SH-SY5Y (cell line): ENCODE data around the gene WIPF2.

ENCODE experiments used
- GATA2 ChIP-seq: IDR thresholded peaks from 2 replicates; pipeline ENCODE4 v1.6.1; 2011; ENCODE audit warnings: mild to moderate bottlenecking, low read depth, low read length
- GATA3 ChIP-seq: IDR thresholded peaks from 2 replicates; pipeline ENCODE4 v1.6.1; 2011; ENCODE audit warnings: low read depth, mild to moderate bottlenecking, low read length, moderate library complexity

WIPF2 gene

DNA sequence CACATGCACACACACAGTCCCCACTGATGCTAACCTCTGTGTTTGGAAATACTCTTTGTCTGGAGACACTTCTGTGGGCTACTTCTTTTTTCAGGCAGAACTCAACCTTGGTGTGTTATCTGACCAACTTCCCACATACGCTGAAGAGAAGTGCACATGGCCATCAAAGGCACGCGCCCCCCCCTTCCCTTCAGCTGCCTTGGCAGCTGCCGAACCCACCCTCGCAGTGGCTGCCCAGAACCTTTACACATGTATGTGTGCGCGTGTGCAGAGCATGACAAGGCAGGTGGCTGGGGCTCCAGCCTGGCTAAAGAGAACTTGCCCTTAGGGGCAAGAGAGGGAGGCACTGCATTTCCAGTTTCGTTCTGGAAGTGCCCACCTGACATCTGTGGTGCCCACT, 37.9 kb upstream of the WIPF2 start:
- TF ChIP-seq GATA2 (no peak; the same call in 1 of the 2 replicates), GATA3 (no peak)

DNA sequence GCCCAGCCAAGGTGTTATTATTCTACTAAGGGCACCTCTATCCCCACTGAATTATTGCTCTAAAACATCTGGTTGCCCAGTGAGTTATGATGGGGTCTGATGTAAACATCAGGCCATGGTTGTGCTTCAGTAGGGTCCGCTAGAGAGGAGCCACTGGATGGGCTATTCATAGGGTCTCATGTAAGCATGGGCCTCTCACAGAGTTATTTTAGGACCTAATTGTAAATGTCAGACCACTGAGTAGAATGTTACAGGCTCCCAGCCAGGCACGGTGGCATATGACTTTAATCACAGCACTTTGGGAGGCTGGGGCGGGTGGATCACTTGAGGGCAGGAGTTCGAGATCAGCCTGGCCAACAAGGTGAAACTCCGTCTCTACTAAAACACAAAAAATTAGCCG, 36.5 kb upstream of the WIPF2 start:
- TF ChIP-seq GATA2, result no peak
- no peak for TF ChIP-seq GATA3

DNA sequence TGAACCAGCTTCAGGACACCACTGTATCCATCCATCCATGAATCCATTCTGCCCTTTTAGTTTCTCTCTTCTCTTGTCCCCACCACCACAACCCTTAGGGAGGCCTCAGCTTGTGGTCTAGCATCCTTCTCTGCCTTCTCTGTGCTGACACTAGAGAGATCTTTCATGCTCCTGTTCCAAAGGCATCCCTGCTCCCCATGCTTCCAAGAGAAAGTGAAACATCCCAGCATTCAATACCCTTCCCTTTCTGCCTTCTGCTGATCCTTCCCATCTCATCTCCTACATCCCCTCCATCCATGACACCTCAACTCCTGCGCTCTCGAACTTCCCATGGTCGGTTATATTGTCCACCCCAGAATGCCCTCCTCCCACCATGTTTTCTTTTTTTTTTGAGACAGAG, 31.9 kb upstream of the WIPF2 start:
- TF ChIP-seq GATA2 (no peak), GATA3 (no peak)

DNA sequence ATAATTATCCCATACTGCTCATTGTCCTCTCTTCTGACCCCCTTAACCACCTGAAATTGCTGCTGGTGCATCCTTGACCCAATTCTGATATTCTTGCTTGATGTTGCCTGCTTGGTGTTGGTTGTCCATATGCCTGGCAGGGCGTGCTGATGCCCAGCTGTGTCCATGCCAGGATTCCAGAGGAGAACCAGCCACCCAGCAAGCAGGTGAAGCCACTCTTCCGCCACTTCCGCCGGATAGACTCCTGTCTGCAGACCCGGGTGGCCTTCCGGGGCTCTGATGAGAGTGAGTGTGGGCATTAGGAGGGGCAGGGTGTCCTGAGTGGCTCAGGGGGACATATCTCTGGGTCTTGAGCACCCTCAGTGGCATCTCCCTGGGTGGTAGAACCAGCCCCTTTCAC, 30.4 kb upstream of the WIPF2 start:
- TF ChIP-seq GATA2, result no peak
- no peak for TF ChIP-seq GATA3

DNA sequence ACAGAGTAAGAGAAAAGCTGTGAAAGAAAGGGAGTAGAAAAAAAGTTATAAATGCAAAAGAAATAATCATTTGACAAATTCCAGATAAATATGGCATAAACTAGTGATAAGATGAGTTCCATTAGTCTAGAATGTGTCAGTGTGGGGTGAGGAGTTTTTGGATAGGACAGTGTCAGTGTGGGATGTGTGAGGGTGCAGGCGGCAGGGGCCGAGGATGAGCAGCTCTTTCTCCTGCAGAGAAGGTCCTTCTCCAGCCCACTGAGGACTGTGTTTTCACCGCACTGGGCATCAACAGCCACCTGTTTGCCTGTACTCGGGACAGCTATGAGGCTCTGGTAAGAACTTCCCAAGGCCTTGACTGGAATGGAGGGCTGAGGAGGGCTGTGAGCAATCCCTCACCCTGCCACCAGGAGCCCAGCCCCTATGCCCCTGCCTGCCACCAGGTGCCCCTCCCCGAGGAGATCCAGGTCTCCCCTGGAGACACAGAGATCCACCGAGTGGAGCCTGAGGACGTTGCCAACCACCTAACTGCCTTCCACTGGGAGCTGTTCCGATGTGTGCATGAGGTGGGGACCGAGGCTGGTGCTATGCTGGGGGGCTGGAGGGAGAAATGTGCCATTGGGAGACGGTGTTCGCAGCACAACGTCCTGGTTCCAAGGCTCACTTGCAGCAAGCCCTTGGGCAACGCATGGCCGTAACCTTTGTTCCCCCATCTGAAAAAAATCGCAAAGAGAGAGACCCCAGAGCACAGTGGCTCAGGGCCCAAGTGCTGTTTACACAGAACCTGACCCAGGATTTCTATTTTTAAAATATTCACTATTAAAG, 28.7 kb upstream of the WIPF2 start:
- TF ChIP-seq GATA2, result no peak
- no peak for TF ChIP-seq GATA3

DNA sequence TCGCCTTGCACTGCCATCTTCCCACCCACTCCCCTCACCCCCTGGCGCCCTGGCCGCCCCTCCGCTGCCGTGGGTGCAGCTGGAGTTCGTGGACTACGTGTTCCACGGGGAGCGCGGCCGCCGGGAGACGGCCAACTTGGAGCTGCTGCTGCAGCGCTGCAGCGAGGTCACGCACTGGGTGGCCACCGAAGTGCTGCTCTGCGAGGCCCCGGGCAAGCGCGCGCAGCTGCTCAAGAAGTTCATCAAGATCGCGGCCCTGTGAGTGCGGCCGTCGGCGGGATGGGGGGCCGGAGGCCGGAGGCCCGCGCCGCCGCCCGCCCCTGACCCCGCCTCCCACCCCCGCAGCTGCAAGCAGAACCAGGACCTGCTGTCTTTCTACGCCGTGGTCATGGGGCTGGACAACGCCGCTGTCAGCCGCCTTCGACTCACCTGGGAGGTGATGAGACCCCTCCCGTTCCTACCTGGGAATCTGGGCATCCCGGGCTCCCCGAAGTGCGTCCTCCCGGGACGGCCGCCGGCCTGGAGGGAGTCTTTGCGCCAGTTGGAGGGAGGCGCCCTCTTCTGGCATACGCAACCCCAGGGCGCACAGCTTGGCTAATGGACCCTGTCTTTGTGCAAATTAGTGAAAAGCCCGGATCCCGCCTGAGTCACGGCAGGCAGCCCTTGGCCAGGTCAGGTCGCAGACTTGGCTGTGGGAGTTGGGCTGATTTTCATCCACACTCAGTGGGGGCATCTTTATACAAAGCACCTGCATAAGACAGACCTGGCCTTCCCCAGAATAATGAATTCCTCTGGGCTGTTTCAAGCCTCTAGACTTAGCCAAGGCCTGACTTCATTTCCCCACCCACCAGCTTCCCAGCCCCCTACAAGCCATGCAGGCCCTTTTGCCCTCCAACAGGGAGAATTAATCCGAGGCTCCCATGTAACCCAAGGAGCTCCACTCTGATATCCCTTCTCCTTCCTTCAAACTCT, 27.6 kb upstream of the WIPF2 start:
- no peak for TF ChIP-seq GATA2

DNA sequence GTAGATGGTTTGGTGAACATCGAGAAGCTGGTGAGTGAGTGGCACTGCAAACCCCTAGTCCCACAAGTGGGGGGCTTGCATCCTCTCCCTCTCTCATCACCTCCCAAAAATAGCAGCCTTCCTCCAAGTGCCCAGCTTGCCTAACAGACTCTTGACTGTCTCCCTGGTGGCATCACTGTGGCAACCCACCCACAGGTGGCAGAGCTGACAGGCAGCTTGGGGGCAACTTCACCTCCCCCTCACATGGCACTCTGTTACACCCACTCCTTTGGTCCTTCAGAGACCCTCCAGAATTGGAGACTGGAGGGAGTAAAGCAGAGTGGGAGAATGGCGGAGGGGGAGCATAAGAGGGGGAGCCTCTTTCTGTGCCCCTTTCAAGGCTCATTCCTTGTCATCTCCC, 26.1 kb upstream of the WIPF2 start:
- no peak for TF ChIP-seq GATA2
- TF ChIP-seq GATA3, result no peak

DNA sequence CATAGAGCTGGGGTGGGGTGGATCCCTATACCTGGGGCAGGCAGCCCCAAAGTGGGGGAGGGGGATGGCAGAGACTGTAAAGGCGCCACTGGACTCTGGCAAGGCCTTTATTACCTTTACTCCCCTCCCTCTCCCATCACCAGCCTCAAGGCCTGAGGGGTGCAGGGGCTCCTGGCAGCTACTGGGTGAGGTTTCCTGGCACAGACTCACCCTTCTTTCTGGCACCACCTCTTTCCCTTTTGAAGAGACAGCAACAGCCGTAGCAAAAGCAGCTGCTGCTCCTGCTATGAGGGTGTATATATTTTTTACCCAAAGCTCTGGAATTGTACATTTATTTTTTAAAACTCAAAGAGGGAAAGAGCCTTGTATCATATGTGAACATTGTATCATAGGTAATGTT, 24.3 kb upstream of the WIPF2 start:
- TF ChIP-seq GATA3 (no peak), GATA2 (no peak)

DNA sequence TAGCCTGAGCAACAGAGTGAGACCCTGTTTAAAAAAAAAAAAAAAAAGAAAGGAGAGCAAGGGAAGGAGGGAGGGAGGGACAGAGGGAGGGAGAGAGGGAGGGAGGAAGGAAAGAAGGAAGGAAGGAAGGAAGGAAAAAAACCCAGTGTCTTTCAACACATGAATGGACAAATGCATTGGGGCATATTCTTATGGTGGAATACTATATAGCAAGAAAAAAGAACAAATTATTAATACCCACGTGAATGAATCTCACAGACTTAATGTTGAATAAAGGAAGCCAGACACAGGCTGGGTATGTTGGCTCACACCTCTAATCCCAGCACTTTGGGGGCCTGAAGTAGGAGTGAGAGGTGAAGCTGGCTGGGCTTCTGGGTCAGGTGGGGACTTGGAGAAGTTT, 21.6 kb upstream of the WIPF2 start:
- no peak for TF ChIP-seq GATA2
- TF ChIP-seq GATA3, result no peak

DNA sequence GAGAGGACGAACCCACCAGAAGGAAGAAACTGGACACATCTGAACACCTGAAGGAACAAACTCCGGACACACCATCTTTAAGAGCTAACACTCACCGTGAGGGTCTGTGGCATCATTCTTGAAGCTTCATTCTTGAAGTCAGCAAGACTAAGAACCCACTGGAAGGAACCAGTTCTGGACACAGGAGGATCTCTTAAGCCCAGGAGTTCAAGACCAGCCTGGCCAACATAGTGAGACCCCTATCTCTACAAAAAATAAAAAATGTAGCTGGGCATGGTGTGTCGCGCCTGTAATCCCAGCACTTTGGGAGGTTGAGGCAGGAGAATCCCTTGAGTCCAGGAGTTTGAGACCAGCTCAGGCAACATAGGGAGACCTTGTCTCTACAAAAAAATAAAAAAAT, 20.5 kb upstream of the WIPF2 start:
- TF ChIP-seq GATA3 (no peak), GATA2 (no peak)

DNA sequence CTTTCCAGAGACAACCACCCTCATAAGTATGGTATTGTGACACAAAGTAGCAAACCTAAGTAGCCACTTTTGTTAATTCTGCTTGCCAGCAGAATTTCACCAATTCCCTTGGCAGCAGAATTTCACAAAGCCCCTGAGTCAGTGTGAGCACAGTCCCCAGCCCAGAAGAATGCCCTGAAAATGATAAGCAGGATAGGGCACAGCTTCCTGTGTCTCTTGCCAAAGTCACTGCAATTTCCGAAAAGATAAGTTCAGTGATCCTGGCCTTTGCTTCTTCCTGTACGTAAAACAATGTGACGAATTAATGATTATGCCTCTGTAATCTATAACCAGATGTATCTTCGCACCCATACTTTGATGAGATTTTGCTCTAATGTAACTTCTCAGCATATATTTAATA, 16.0 kb upstream of the WIPF2 start:
- TF ChIP-seq GATA3 (no peak), GATA2 (no peak)

DNA sequence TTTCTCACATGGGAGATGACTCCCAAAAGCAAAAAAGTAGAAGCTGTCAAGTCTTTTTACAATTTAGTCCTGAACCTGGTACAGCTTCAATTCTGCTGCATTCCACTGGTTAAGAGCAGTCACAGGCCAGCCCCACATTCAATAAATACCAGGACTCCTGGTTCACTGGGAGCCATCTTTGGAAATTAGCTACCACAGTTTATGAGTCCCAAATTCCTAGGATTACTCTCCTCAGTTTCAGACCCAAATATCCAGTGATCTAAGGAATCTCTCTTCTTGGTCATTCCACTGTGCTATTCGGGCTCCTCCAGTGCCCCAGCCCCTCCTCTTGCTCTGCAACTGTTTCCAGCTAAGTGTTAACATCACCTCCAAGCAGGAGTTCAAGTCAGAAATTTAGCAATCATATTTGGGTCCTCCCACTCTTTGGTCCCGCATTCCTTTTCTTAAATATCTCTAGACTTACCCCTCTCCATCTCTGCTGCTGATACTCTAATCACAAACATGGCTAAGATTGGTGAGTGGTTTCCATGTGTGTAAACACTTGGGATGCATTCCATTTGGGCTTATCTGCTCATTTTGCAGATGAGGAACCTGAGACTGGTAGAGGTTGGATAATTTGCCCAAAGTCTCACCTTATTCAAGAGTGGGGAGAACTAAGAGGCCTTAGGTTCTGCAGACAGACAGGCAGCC, 9.6 kb upstream of the WIPF2 start:
- no peak for TF ChIP-seq GATA3
- TF ChIP-seq GATA2, result no peak

DNA sequence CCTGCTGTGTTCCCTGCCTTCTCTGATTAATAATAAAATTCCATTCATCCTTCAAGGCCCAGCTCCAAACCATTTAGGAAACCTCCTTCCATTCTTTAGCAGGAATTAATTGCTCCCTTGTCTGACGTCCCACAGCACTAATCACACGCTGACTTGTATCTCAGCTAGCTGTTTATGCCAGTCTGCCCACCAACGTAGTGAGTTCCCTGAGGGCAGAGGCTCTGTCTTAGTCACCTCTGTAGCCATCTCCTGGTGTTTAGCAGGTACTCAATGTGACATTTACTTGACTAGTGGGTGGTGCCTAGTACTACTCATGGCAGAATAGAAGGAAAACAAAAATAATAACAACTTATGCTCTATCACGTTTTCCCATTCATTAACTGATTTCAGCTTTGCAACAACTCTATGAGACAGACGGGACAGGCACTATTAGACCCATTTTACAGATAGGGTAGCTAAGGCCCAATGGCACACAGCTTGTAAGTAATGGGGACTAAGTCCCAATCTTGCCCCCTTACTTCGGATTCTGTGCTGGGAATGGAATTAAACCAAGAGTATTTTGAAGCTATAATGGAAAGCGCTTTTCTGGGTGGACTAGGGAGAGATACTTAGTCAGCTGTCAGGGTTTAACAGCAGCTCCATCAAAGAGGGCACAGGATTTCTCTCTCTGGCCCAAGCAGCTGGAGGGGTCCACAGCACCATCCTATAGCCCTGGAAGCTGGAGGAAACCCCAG, 931 bp upstream of the WIPF2 start:
- TF ChIP-seq GATA2 (no peak), GATA3 (no peak)

DNA sequence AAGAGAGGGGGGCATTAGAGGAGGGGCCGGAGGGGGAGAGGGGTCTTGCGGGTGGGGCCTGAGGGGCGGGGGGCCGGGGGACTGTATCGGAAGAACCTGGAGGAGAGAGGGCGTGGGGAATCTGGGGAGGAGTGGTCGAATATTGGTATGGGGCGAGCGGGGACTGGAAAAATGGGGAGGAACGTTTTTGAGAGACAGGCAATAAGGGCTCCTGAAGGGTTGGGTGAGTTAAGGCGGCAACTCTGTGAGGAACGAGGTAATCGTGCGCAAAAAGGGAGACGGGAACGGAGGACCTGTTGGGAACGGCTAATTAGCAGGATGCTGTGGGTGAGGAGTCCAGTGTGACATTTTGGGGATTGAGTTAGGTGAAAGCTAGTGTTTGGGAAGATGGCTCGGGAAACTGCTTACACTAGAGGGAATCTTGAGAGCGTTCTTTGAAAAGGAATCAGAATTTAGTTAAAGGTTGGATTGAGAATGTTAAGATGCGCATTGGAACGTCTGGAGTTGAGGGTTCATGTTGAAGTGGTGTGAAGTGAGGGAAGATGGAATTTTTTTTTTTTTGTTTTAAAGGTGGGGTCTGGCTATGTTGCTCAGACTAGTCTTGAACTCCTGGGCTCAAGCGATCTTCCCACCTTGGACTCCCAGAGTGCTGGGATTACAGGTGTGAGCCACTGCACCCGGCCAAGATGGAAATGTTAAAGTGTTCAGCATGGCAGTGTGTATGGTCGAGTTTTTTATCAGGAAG, 662 bp downstream of the WIPF2 start:
- no peak for TF ChIP-seq GATA2
- no peak for TF ChIP-seq GATA3
